CD14-positive monocyte (primary cell): ENCODE data around the gene IFI27L2. TPM values are rescaled to one million over a fixed set of nuclear protein-coding genes. Genes with fewer than 3 reads are reported as not detected.

Experiments
- DNase-seq, 3 donors: peaks; one replicate each; pipeline ENCODE4 v3.0.0-alpha.2; 2011 to 2022
- H2AFZ ChIP-seq: 2 replicates; pipeline ENCODE4 v1.6.0; 2012; ENCODE audit warnings: mild to moderate bottlenecking, low read depth, low read length, inconsistent platforms; ENCODE audit not compliant: insufficient read depth, poor library complexity, severe bottlenecking
- H3K27ac ChIP-seq, 2 donors: 1 replicate in 1 of 2; 2 replicates in 1 of 2; pipeline ENCODE4 v1.5.1; 2012 to 2013; ENCODE audit warnings: low read length in 2 of 2, control low read depth in 1 of 2, inconsistent platforms in 1 of 2, low read depth in 1 of 2, mild to moderate bottlenecking in 1 of 2
- H3K27me3 ChIP-seq, 2 donors: one replicate each; pipeline versions ENCODE4 v1.6.0 to v1.6.1; 2011 to 2013; ENCODE audit warnings: low read length in 2 of 2; ENCODE audit not compliant: control insufficient read depth in 2 of 2, insufficient read depth in 2 of 2
- H3K36me3 ChIP-seq, 2 donors: replicated peaks in 1 of 2; 1 replicate in 1 of 2; 2 replicates in 1 of 2; pipeline versions ENCODE4 v1.5.1 to v1.6.1; 2012 to 2013; ENCODE audit warnings: low read length in 2 of 2, control low read depth in 1 of 2, inconsistent platforms in 1 of 2, mild to moderate bottlenecking in 1 of 2; ENCODE audit not compliant: insufficient read depth in 2 of 2, control insufficient read depth in 1 of 2
- H3K4me1 ChIP-seq, 2 donors: 1 replicate in 1 of 2; 2 replicates in 1 of 2; pipeline versions ENCODE4 v1.5.1 to v1.6.1; 2012 to 2013; ENCODE audit warnings: low read length in 2 of 2, control low read depth in 1 of 2, inconsistent platforms in 1 of 2, mild to moderate bottlenecking in 1 of 2, moderate library complexity in 1 of 2; ENCODE audit not compliant: insufficient read depth in 2 of 2, control insufficient read depth in 1 of 2
- H3K4me2 ChIP-seq: replicated peaks from 2 replicates; pipeline ENCODE3; 2012; ENCODE audit warnings: low read length, moderate library complexity, mild to moderate bottlenecking; ENCODE audit not compliant: poor library complexity, severe bottlenecking; ENCODE audit errors: extremely low read depth
- H3K4me3 ChIP-seq, 3 experiments: fragments of 200-600 bp in 1 of 3; sonication (generic) in 1 of 3; replicated peaks in 1 of 3; 1 replicate in 2 of 3; 2 replicates in 1 of 3; pipeline ENCODE4 v1.5.1; 2011 to 2013; ENCODE audit warnings: low read length in 3 of 3, mild to moderate bottlenecking in 3 of 3, control low read depth in 2 of 3, low read depth in 2 of 3, inconsistent platforms in 1 of 3, moderate library complexity in 1 of 3
- H3K79me2 ChIP-seq: 2 replicates; pipeline ENCODE4 v1.6.0; 2012; ENCODE audit warnings: mild to moderate bottlenecking, control low read depth, inconsistent platforms, low read length, moderate library complexity; ENCODE audit not compliant: insufficient read depth
- H3K9ac ChIP-seq: 2 replicates; pipeline ENCODE4 v1.6.0; 2017; ENCODE audit warnings: low read length, mild to moderate bottlenecking; ENCODE audit not compliant: insufficient read depth, poor library complexity, severe bottlenecking
- H3K9me3 ChIP-seq, 2 donors: replicated peaks in 1 of 2; 1 replicate in 1 of 2; 2 replicates in 1 of 2; pipeline versions ENCODE4 v1.5.1 to v1.6.1; 2012 to 2013; ENCODE audit warnings: low read length in 2 of 2, control low read depth in 1 of 2; ENCODE audit not compliant: control insufficient read depth in 1 of 2, insufficient read depth in 1 of 2
- H4K20me1 ChIP-seq: 2 replicates; pipeline ENCODE4 v1.6.0; 2012; ENCODE audit warnings: mild to moderate bottlenecking, low read length, control low read depth, moderate library complexity; ENCODE audit not compliant: insufficient read depth
- H3K27ac Mint-ChIP-seq, 7 donors: one replicate each; pipeline ENCODE4 v1.8.0; 2020; ENCODE audit warnings: mild to moderate bottlenecking in 7 of 7, mixed read lengths in 7 of 7, moderate library complexity in 6 of 7, inconsistent platforms in 2 of 7
- H3K27me3 Mint-ChIP-seq, 3 donors: one replicate each; pipeline ENCODE4 v1.8.0; 2021 to 2022; ENCODE audit warnings: low read depth in 3 of 3, mild to moderate bottlenecking in 3 of 3, mixed read lengths in 3 of 3, moderate library complexity in 3 of 3, inconsistent platforms in 1 of 3
- H3K36me3 Mint-ChIP-seq, 2 donors: one replicate each; pipeline ENCODE4 v1.8.0; 2020; ENCODE audit warnings: mixed read lengths in 2 of 2, inconsistent platforms in 1 of 2, mild to moderate bottlenecking in 1 of 2
- H3K4me1 Mint-ChIP-seq: one replicate; pipeline ENCODE4 v1.8.0; 2020; ENCODE audit warnings: mild to moderate bottlenecking, mixed read lengths
- H3K4me3 Mint-ChIP-seq, 2 donors: one replicate each; pipeline ENCODE4 v1.8.0; 2020; ENCODE audit warnings: mild to moderate bottlenecking in 2 of 2, mixed read lengths in 2 of 2, moderate library complexity in 1 of 2
- H3K9me3 Mint-ChIP-seq, 7 donors: one replicate each; pipeline ENCODE4 v1.8.0; 2020 to 2022; ENCODE audit warnings: mixed read lengths in 7 of 7, mild to moderate bottlenecking in 6 of 7, moderate library complexity in 6 of 7, inconsistent platforms in 2 of 7
- CTCF ChIP-seq: fragments of 200-600 bp; IDR thresholded peaks from one replicate; pipeline ENCODE4 v1.8.0; 2022; ENCODE audit warnings: antibody characterized with exemption, mild to moderate bottlenecking
- WGBS: methylation state at CpG from one replicate; pipeline ENCODE4 v1.1.5; 2013; ENCODE audit warnings: missing lambda C conversion rate; ENCODE audit not compliant: insufficient coverage; 5-methylcytosine and 5-hydroxymethylcytosine counted together
- intact Hi-C, 2 donors: fragments of 100-400 bp; cut with micrococcal nuclease; formaldehyde crosslinking; loops; one replicate each; pipeline versions ENCODE4 v1.15.0 to v1.15.1; 2023
- polyA plus RNA-seq, 3 donors: library from polyadenylated mRNA; depleted of rRNA in 1 of 3; unstranded in 2 of 3; stranded (reverse) in 1 of 3; fragments of 300-500 nt in 2 of 3; fragments of >200 nt in 1 of 3; fragmentation: Illumina TruSeq in 2 of 3; gene quantifications; 1 replicate in 2 of 3; 2 replicates in 1 of 3; pipeline ENCODE4 v1.2.3, GENCODE V29; 2012 to 2021

Gene IFI27L2
- polyA plus RNA-seq, 3 donors: 55.4 to 156 (median 96.1) TPM

- Mint-ChIP-seq H3K36me3 (peaks cover 6 to 14% of the 10 kb centered on the region in 2 donors), H3K4me1 (peaks cover 16% of the 10 kb centered on the region), H3K27me3 (peaks cover 5 to 14% (median 11%) of the 10 kb centered on the region in 3 donors), H3K9me3 (peaks cover 0 to 6% (median 0%) of the 10 kb centered on the region in 7 donors), H3K4me3 (no peak overlapping the region), H3K27ac (peak overlapping the region in 1 of 7 donors; percentile 6)
- H3K4me1 ChIP-seq: peaks cover 13 to 24% of the 10 kb centered on the region in 2 donors
- no peak overlapping the region for H3K4me2 ChIP-seq
- H3K9me3 ChIP-seq: no peaks in the 10 kb centered on the region
- H2AFZ ChIP-seq: no peak overlapping the region
- 100% methylated on average over 1 of the region's 6 CpGs for WGBS
- peaks cover 13 to 15% of the 10 kb centered on the region in 2 donors for H3K36me3 ChIP-seq
- TF ChIP-seq CTCF: no peak
- no peak for DNase-seq
- H3K79me2 ChIP-seq: no peaks in the 10 kb centered on the region
- H3K4me3 ChIP-seq: no peak overlapping the region
- H3K9ac ChIP-seq: no peak overlapping the region
- H3K27me3 ChIP-seq: peaks cover 0 to 8% of the 10 kb centered on the region in 2 donors
- no peak overlapping the region for H3K27ac ChIP-seq
- intact Hi-C loops: no loop called here
- no peaks in the 10 kb centered on the region for H4K20me1 ChIP-seq
Measured at GRCh38 chr14:94127330-94127729, 2.1 kb downstream of the IFI27L2 start.

GRCh38 chr14:94126800-94127199 is 2.6 kb downstream of the IFI27L2 start:
- H3K9me3 Mint-ChIP-seq: peaks cover 0 to 6% (median 0%) of the 10 kb centered on the region in 7 donors

More at GRCh38 chr14:94126800-94127199, 2.6 kb downstream of the IFI27L2 start:
- intact Hi-C loops: no loop called here
- whole genome bisulfite sequencing: 97% methylated on average over 4 of the region's 5 CpGs
- Mint-ChIP-seq H3K27ac (peak overlapping the region in 3 of 7 donors; percentile 6 to 60 (median 23)), H3K4me3 (no peak overlapping the region), H3K4me1 (peaks cover 16% of the 10 kb centered on the region), H3K36me3 (peaks cover 6 to 14% of the 10 kb centered on the region in 2 donors), H3K27me3 (peaks cover 5 to 12% (median 11%) of the 10 kb centered on the region in 3 donors)
- no peaks in the 10 kb centered on the region for H3K79me2 ChIP-seq
- H3K27me3 ChIP-seq: peaks cover 0 to 8% of the 10 kb centered on the region in 2 donors
- TF ChIP-seq CTCF: no peak
- no peak overlapping the region for H2AFZ ChIP-seq
- H3K4me3 ChIP-seq: no peak overlapping the region
- DNase-seq: no peak
- peaks cover 13 to 15% of the 10 kb centered on the region in 2 donors for H3K36me3 ChIP-seq
- H4K20me1 ChIP-seq: no peaks in the 10 kb centered on the region
- peaks cover 13 to 24% of the 10 kb centered on the region in 2 donors for H3K4me1 ChIP-seq
- no peaks in the 10 kb centered on the region for H3K9me3 ChIP-seq
- H3K4me2 ChIP-seq: no peak overlapping the region
- H3K9ac ChIP-seq: no peak overlapping the region
- H3K27ac ChIP-seq: no peak overlapping the region
